DMS 273 (cell line): Measurements from ENCODE around the gene CSPG5.
A peak's percentile ranks its signal among the peaks of the same experiment; 100 is the strongest.

ENCODE experiments used
- DNase-seq: peaks from one replicate; lab custom pipeline; 2025; ENCODE audit not compliant: unreplicated experiment; lab: John Stamatoyannopoulos, UW

The CSPG5 gene

GRCh38 chr3:47588053-47588452 lies 9.4 kb upstream of the CSPG5 start:
- DNase-seq = no peak

GRCh38 chr3:47586746-47587145 lies 8.1 kb upstream of the CSPG5 start:
- DNase-seq = no peak

GRCh38 chr3:47583320-47584075 lies 4.8 kb upstream of the CSPG5 start:
- DNase-seq = peak; percentile 21

- no peak for DNase-seq
Measured at GRCh38 chr3:47581835-47582234, 3.2 kb upstream of the CSPG5 start.

- DNase-seq = no peak
Measured at GRCh38 chr3:47581422-47581821, 2.8 kb upstream of the CSPG5 start.

GRCh38 chr3:47580481-47580880 lies 1.8 kb upstream of the CSPG5 start:
- DNase-seq = no peak

GRCh38 chr3:47579875-47580274 lies 1.2 kb upstream of the CSPG5 start:
- no peak for DNase-seq

GRCh38 chr3:47578119-47578632 lies 489 bp downstream of the CSPG5 start:
- DNase-seq = peak; percentile 40

GRCh38 chr3:47577583-47578118 lies 1.0 kb downstream of the CSPG5 start:
- no peak for DNase-seq

GRCh38 chr3:47573190-47574172 lies 5.2 kb downstream of the CSPG5 start:
- peak; percentile 28 for DNase-seq

GRCh38 chr3:47571391-47572175 lies 7.1 kb downstream of the CSPG5 start:
- DNase-seq = peak; percentile 89

GRCh38 chr3:47568901-47569300 lies 9.8 kb downstream of the CSPG5 start:
- no peak for DNase-seq

GRCh38 chr3:47567149-47567548 lies 11.5 kb downstream of the CSPG5 start:
- DNase-seq = no peak

GRCh38 chr3:47566667-47567066 lies 12.0 kb downstream of the CSPG5 start:
- no peak for DNase-seq

- DNase-seq = no peak
Measured at GRCh38 chr3:47565734-47566550, 12.7 kb downstream of the CSPG5 start.

GRCh38 chr3:47556351-47556750 lies 22.3 kb downstream of the CSPG5 start:
- no peak for DNase-seq

- DNase-seq = no peak
Measured at GRCh38 chr3:47554335-47554734, 24.3 kb downstream of the CSPG5 start.

- DNase-seq = no peak
Measured at GRCh38 chr3:47553407-47553806, 25.3 kb downstream of the CSPG5 start.

GRCh38 chr3:47542471-47543173 lies 36.0 kb downstream of the CSPG5 start:
- DNase-seq = peak; percentile 3
